H1 (cell line): ENCODE measurements around the gene ABCD4. TPM values are rescaled to one million over a fixed set of nuclear protein-coding genes. Genes with fewer than 3 reads are reported as not detected.

ENCODE experiments used
- CTCF ChIA-PET: fragments of 300-600 bp; sonication (Branson Sonifier 250); formaldehyde crosslinking; loops from one replicate; lab custom pipeline; 2021; ENCODE audit not compliant: partially characterized antibody; lab: Charles Lee
- POLR2A ChIA-PET: fragments of 300-600 bp; sonication (Branson Sonifier 250); formaldehyde crosslinking; loops from one replicate; lab custom pipeline; 2021; ENCODE audit warnings: inconsistent platforms; ENCODE audit not compliant: partially characterized antibody; lab: Charles Lee
- DNase-seq, 2 experiments: peaks; one replicate each; pipeline versions ENCODE4 v3.0.0 to v3.0.0-alpha.2; 2010 to 2022; ENCODE audit warnings: low spot score in 2 of 2, low read depth in 1 of 2, mixed read lengths in 1 of 2
- FAIRE-seq: peaks from 2 replicates; lab custom pipeline; 2011; peaks lifted over from hg19 to GRCh38; lab: Jason Lieb, UNC
- H2AFZ ChIP-seq: 2 replicates; pipeline ENCODE4 v1.8.1; 2012; ENCODE audit warnings: low read length, inconsistent platforms
- H2AK5ac ChIP-seq: 2 replicates; pipeline ENCODE4 v1.6.1; 2013; ENCODE audit warnings: low read depth, low read length
- H2BK120ac ChIP-seq: replicated peaks from 2 replicates; pipeline ENCODE3; 2013; ENCODE audit warnings: low read depth, low read length, inconsistent platforms
- H2BK12ac ChIP-seq: 2 replicates; pipeline ENCODE4 v1.6.1; 2013; ENCODE audit warnings: low read depth, low read length
- H2BK15ac ChIP-seq: 2 replicates; pipeline ENCODE4 v1.6.1; 2013; ENCODE audit warnings: low read length
- H2BK20ac ChIP-seq: 2 replicates; pipeline ENCODE4 v1.6.1; 2013; ENCODE audit warnings: low read length
- H2BK5ac ChIP-seq: 2 replicates; pipeline ENCODE4 v1.6.1; 2013; ENCODE audit warnings: low read depth, low read length
- H3K14ac ChIP-seq: 2 replicates; pipeline ENCODE4 v1.6.1; 2013; ENCODE audit warnings: inconsistent platforms; ENCODE audit not compliant: insufficient read length
- H3K18ac ChIP-seq: 2 replicates; pipeline ENCODE4 v1.6.1; 2013; ENCODE audit warnings: low read length; ENCODE audit errors: extremely low read depth
- H3K23ac ChIP-seq: 2 replicates; pipeline ENCODE4 v1.6.1; 2013; ENCODE audit warnings: inconsistent platforms; ENCODE audit not compliant: insufficient read length
- H3K23me2 ChIP-seq: 2 replicates; pipeline ENCODE4 v1.6.1; 2013; ENCODE audit warnings: low read depth, low read length
- H3K27ac ChIP-seq: 2 replicates; pipeline ENCODE4 v1.6.1; 2011; ENCODE audit warnings: low read depth, low read length, inconsistent platforms
- H3K27me3 ChIP-seq, 4 experiments: replicated peaks in 1 of 4; 1 replicate in 1 of 4; 2 replicates in 3 of 4; pipeline versions ENCODE4 v1.6.1 to v1.8.1; 2011 to 2013; ENCODE audit warnings: low read length in 3 of 4, mild to moderate bottlenecking in 3 of 4, inconsistent platforms in 2 of 4, mixed read lengths in 2 of 4, moderate library complexity in 1 of 4; ENCODE audit not compliant: control insufficient read depth in 3 of 4, insufficient read depth in 3 of 4; ENCODE audit errors: extremely low read depth in 1 of 4
- H3K36me3 ChIP-seq, 4 experiments: 2 replicates each; pipeline versions ENCODE4 v1.6.1 to v1.8.1; 2011 to 2013; ENCODE audit warnings: mild to moderate bottlenecking in 4 of 4, low read length in 3 of 4, moderate library complexity in 2 of 4, control low read depth in 1 of 4, inconsistent platforms in 1 of 4; ENCODE audit not compliant: insufficient read depth in 4 of 4, control insufficient read depth in 2 of 4
- H3K4ac ChIP-seq: replicated peaks from 2 replicates; pipeline ENCODE3; 2013; ENCODE audit warnings: low read length, low read depth, mixed read lengths, inconsistent platforms; ENCODE audit not compliant: insufficient read length
- H3K4me1 ChIP-seq, 4 experiments: replicated peaks in 1 of 4; 1 replicate in 1 of 4; 2 replicates in 3 of 4; pipeline versions ENCODE4 v1.6.1 to v1.8.1; 2011 to 2013; ENCODE audit warnings: low read length in 3 of 4, inconsistent platforms in 2 of 4, mixed read lengths in 1 of 4; ENCODE audit not compliant: insufficient read depth in 4 of 4, control insufficient read depth in 3 of 4
- H3K4me2 ChIP-seq, 2 experiments: 2 replicates each; pipeline versions ENCODE4 v1.6.1 to v1.8.1; 2011 to 2013; ENCODE audit warnings: low read depth in 2 of 2, low read length in 2 of 2, control low read depth in 1 of 2, inconsistent platforms in 1 of 2, mild to moderate bottlenecking in 1 of 2; ENCODE audit not compliant: insufficient read depth in 1 of 2
- H3K4me3 ChIP-seq, 4 experiments: fragments of 200-600, 300-600 bp in 1 of 4; sonication (generic), shearing (Covaris generic), sonication (Bioruptor Twin) in 1 of 4; 2 replicates each; pipeline versions ENCODE4 v1.5.1 to v1.8.1; 2011 to 2016; ENCODE audit warnings: low read length in 4 of 4, low read depth in 3 of 4, control low read depth in 2 of 4, inconsistent platforms in 2 of 4, mild to moderate bottlenecking in 2 of 4, mixed read lengths in 1 of 4, moderate library complexity in 1 of 4; ENCODE audit not compliant: insufficient read depth in 2 of 4; ENCODE audit errors: extremely low read depth in 1 of 4
- H3K56ac ChIP-seq: replicated peaks from 2 replicates; pipeline ENCODE3; 2013; ENCODE audit warnings: low read depth, mild to moderate bottlenecking, mixed read lengths, low read length, inconsistent platforms; ENCODE audit not compliant: insufficient read length
- H3K79me1 ChIP-seq: 2 replicates; pipeline ENCODE4 v1.6.1; 2013; ENCODE audit warnings: low read depth, low read length, control low read depth
- H3K79me2 ChIP-seq, 2 experiments: 2 replicates each; pipeline versions ENCODE4 v1.6.1 to v1.8.1; 2012 to 2013; ENCODE audit warnings: low read length in 2 of 2, mild to moderate bottlenecking in 2 of 2, inconsistent platforms in 1 of 2; ENCODE audit not compliant: insufficient read depth in 2 of 2, control insufficient read depth in 1 of 2
- H3K9ac ChIP-seq, 4 experiments: replicated peaks in 1 of 4; 1 replicate in 1 of 4; 2 replicates in 3 of 4; pipeline versions ENCODE4 v1.6.1 to v1.8.1; 2011 to 2013; ENCODE audit warnings: low read depth in 3 of 4, low read length in 3 of 4, control low read depth in 2 of 4, mild to moderate bottlenecking in 2 of 4, moderate library complexity in 2 of 4, inconsistent platforms in 1 of 4; ENCODE audit errors: extremely low read depth in 1 of 4
- H3K9me3 ChIP-seq, 2 experiments: 2 replicates each; pipeline versions ENCODE4 v1.6.1 to v1.8.1; 2012 to 2013; ENCODE audit warnings: mild to moderate bottlenecking in 2 of 2, moderate library complexity in 2 of 2, control low read depth in 1 of 2, inconsistent platforms in 1 of 2, low read depth in 1 of 2, low read length in 1 of 2, mixed read lengths in 1 of 2; ENCODE audit not compliant: insufficient read depth in 2 of 2
- H4K20me1 ChIP-seq, 2 experiments: replicated peaks in 1 of 2; 2 replicates each; pipeline versions ENCODE3 to v1.8.1; 2011 to 2013; ENCODE audit warnings: inconsistent platforms in 2 of 2, low read length in 2 of 2, mild to moderate bottlenecking in 1 of 2; ENCODE audit not compliant: insufficient read depth in 2 of 2, control insufficient read depth in 1 of 2
- H4K5ac ChIP-seq: 2 replicates; pipeline ENCODE4 v1.6.1; 2013; ENCODE audit warnings: low read length, low read depth, mixed read lengths, inconsistent platforms; ENCODE audit not compliant: insufficient read length
- H4K8ac ChIP-seq: 2 replicates; pipeline ENCODE4 v1.8.0; 2013; ENCODE audit warnings: mild to moderate bottlenecking, moderate library complexity, low read length, inconsistent platforms; ENCODE audit not compliant: insufficient read depth; ENCODE audit errors: extremely low read depth
- H4K91ac ChIP-seq: replicated peaks from 2 replicates; pipeline ENCODE3; 2013; ENCODE audit warnings: low read length, mixed read lengths, inconsistent platforms; ENCODE audit not compliant: insufficient read length
- BCL11A ChIP-seq, 2 experiments: IDR thresholded peaks; one replicate each; pipeline ENCODE4 v1.6.1; 2011; ENCODE audit warnings: low read depth in 2 of 2, low read length in 2 of 2, mild to moderate bottlenecking in 2 of 2
- CBX5 ChIP-seq: fragments of 300-800, 300-1000 bp; sonication (generic); IDR thresholded peaks from 2 replicates; pipeline ENCODE4 v1.7.1; 2016; ENCODE audit warnings: antibody characterized with exemption, low read length, low read depth
- CTBP2 ChIP-seq: IDR thresholded peaks from 2 replicates; pipeline ENCODE4 v1.7.0; 2011; ENCODE audit warnings: borderline replicate concordance, mild to moderate bottlenecking, moderate library complexity, mixed read lengths, low read length; ENCODE audit not compliant: insufficient read depth, insufficient read length
- FOSL1 ChIP-seq: IDR thresholded peaks from 2 replicates; pipeline ENCODE4 v1.6.1; 2011; ENCODE audit warnings: mild to moderate bottlenecking, low read depth, low read length, moderate library complexity; ENCODE audit not compliant: insufficient read depth
- JUND ChIP-seq: IDR thresholded peaks from 2 replicates; pipeline ENCODE4 v1.6.1; 2011; ENCODE audit warnings: mild to moderate bottlenecking, improper control_type of control experiment, low read length
- KDM4A ChIP-seq: IDR thresholded peaks from one replicate; pipeline ENCODE4 v1.7.1; 2012; ENCODE audit warnings: low read depth, mild to moderate bottlenecking, moderate library complexity, low read length, inconsistent platforms; ENCODE audit not compliant: severe bottlenecking
- KDM5A ChIP-seq: fragments of 200-600 bp; IDR thresholded peaks from 2 replicates; pipeline ENCODE4 v1.7.1; 2012; ENCODE audit warnings: mild to moderate bottlenecking, low read length, inconsistent platforms, mixed read lengths
- NANOG ChIP-seq: IDR thresholded peaks from 2 replicates; pipeline ENCODE4 v1.6.1; 2011; ENCODE audit warnings: low read length, low read depth, mild to moderate bottlenecking, inconsistent platforms; ENCODE audit not compliant: insufficient read depth, poor library complexity, severe bottlenecking
- PHF8 ChIP-seq: fragments of 200-600 bp; sonication (generic); conservative IDR thresholded peaks from 2 replicates; pipeline ENCODE4 v1.7.1; 2012; ENCODE audit warnings: low read depth, mild to moderate bottlenecking, inconsistent platforms, low read length, moderate library complexity
- SP1 ChIP-seq: IDR thresholded peaks from 2 replicates; pipeline ENCODE4 v1.6.1; 2011; ENCODE audit warnings: low read depth, low read length
- SP4 ChIP-seq: IDR thresholded peaks from 2 replicates; pipeline ENCODE4 v1.6.1; 2012; ENCODE audit warnings: low read length, inconsistent platforms
- TBP ChIP-seq: IDR thresholded peaks from 2 replicates; pipeline ENCODE4 v1.6.1; 2011; ENCODE audit warnings: low read depth, low read length, improper control_type of control experiment
- WGBS, 2 experiments: shearing (Covaris generic) in 1 of 2; methylation state at CpG; one replicate each; pipeline versions ENCODE4 v1.1.6 to v1.1.7; 2013 to 2015; ENCODE audit warnings: low lambda C conversion rate in 2 of 2, mixed read lengths in 2 of 2, inconsistent platforms in 1 of 2, low coverage in 1 of 2, missing lambda C conversion rate in 1 of 2; ENCODE audit not compliant: insufficient replicate concordance in 2 of 2, insufficient coverage in 1 of 2, insufficient read length in 1 of 2; ENCODE audit errors: extremely low coverage in 1 of 2, missing lambda C conversion rate in 1 of 2; 5-methylcytosine and 5-hydroxymethylcytosine counted together
- polyA plus RNA-seq, 7 experiments: library from polyadenylated mRNA; depleted of rRNA in 3 of 7; stranded (reverse) in 5 of 7; unstranded in 2 of 7; fragments of >200 nt in 5 of 7; fragments of 200-250 nt in 2 of 7; gene quantifications; 1 replicate in 5 of 7; 2 replicates in 1 of 7; 4 replicates in 1 of 7; pipeline versions ENCODE4 v1.2.1 to v1.2.3, GENCODE V29; 2011 to 2013; ENCODE audit warnings: missing spikeins in 2 of 7, mixed read lengths in 2 of 7
- total RNA-seq: library from RNA; stranded (reverse); fragmentation: NEBNext Ultra II Directional; extraction: Animal tissue kit (Norgen Biotek cat#: 25700); gene quantifications from 2 replicates; pipeline ENCODE4 v1.2.1, GENCODE V29; 2021

ABCD4 gene
- total and polyA plus RNA-seq, 2 of the 8 experiments (the other 6 are each of a cell fraction or from before 2014, with no cell fraction given): 47.9 to 97.7 TPM

DNA sequence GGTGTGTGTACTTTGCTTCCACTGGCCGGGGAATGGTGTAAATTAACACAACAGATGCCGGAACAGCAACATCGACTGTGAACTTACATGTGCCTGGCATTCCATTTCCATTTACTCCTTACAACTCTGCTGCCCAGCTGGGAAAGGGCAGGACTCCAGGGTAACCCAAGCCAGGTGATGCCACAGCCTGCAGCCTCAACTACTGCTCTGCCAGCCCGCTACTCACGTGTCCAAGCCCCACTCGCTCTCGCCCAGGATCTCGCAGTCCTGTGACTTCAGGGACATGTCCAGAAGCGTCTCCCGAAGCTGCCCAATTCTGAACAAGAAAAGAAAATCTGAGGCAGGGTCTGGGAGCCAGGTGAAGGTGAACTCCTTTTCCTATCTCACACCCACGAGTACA, 10.7 kb downstream of the ABCD4 start:
- H3K23ac ChIP-seq: no peak overlapping the region
- no peak overlapping the region for H3K9ac ChIP-seq
- H3K4me1 ChIP-seq: 0 out of 7 replicates have a peak, but pooled peaks cover 0 to 2% (median 0%) of the 10 kb centered on the region in 4 experiments
- H2BK120ac ChIP-seq: no peak overlapping the region
- no peak overlapping the region for H2BK12ac ChIP-seq
- no peak overlapping the region for H2BK15ac ChIP-seq
- no peak for TF ChIP-seq NANOG
- no peak for TF ChIP-seq PHF8
- no peak for TF ChIP-seq KDM4A
- no peak for TF ChIP-seq SP1
- no peak for TF ChIP-seq CBX5
- TF ChIP-seq SP4: no peak
- no peak for TF ChIP-seq CTBP2
- no peak for TF ChIP-seq TBP
- no peak for TF ChIP-seq KDM5A
- no peak for TF ChIP-seq JUND
- no peak for TF ChIP-seq BCL11A (IDR thresholded peaks at IDR 0.05; ENCODE audit: low read depth in 2 of 2, low read length in 2 of 2)
- TF ChIP-seq FOSL1: no peak
- no peak overlapping the region for H3K56ac ChIP-seq
- 0 out of 2 replicates have a peak overlapping the region, but pooled peaks have one; percentile 14 for H3K27ac ChIP-seq
- 88% methylated on average over 11 of the region's 11 CpGs; no CpG with 5 or more reads in 1 of the 2 experiments for WGBS, 2 experiments
- peaks cover 14 to 31% of the 10 kb centered on the region in 2 experiments for H4K20me1 ChIP-seq
- H3K36me3 ChIP-seq: peaks cover 34 to 83% (median 55%) of the 10 kb centered on the region in 4 experiments
- no peaks in the 10 kb centered on the region for H3K9me3 ChIP-seq
- no peak overlapping the region for H3K4ac ChIP-seq
- H3K14ac ChIP-seq: no peak overlapping the region
- H3K18ac ChIP-seq: no peak overlapping the region
- no peak overlapping the region for H2BK20ac ChIP-seq
- H3K79me1 ChIP-seq: peaks cover 14% of the 10 kb centered on the region; the same call in 1 of the 2 replicates
- DNase-seq (no peak), FAIRE-seq (no peak)
- H3K79me2 ChIP-seq: peaks cover 0 to 27% of the 10 kb centered on the region in 2 experiments; a peak in 2 of 4 replicates
- H3K4me2 ChIP-seq: no peak overlapping the region
- H4K8ac ChIP-seq: no peak overlapping the region
- H3K27me3 ChIP-seq: no peaks in the 10 kb centered on the region
- no peak overlapping the region for H4K5ac ChIP-seq
- no peak overlapping the region for H2AFZ ChIP-seq
- no peak overlapping the region for H2BK5ac ChIP-seq
- CTCF ChIA-PET: interaction anchor here (0.8 to 15.9 kb wide), 11 partner anchors 11 to 186 kb away, joined by 3 to 214 read pairs (median 36); partner anchors contain the start of genes ABCD4 and VRTN
- H2AK5ac ChIP-seq: no peak overlapping the region
- POLR2A ChIA-PET: interaction anchor here (0.7 kb wide), 1 partner anchor 10 kb away, joined by 3 read pairs; no protein-coding TSS in a partner anchor
- H4K91ac ChIP-seq: no peak overlapping the region
- no peaks in the 10 kb centered on the region for H3K23me2 ChIP-seq
- no peak overlapping the region for H3K4me3 ChIP-seq
